ENCODE data around the gene KLRB1. TPM values are rescaled to one million over a fixed set of nuclear protein-coding genes. Genes with fewer than 3 reads are reported as not detected.
"Not testable (repeated sequence)": the region's sequence is repeated elsewhere in the genome, so short reads cannot be mapped to it uniquely, and the experiment has no call there.

The KLRB1 gene
- total and polyA plus RNA-seq, 5 donors: 0.18 to 0.46 (median 0.38) TPM; not detected in 1

DNA sequence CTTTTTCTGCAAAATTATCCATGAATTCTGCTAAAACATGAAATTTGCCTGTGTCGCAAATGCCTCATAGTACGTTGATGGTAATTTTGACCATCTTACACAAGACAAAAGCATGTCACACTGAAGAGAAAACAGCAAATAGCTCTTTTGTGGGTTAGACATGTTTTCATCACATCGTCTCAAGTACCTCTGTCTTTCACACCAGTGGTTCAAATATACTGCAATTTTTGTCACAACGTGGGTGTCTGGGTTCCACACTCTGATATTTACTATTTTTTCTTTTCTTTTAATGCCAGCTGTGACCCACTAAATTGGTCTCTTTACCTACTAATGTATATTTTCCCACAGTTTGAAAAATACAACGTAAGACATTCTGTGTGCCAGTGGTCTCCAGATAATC is 10.4 kb downstream of the KLRB1 start:
- DNase-seq: no peak
- intact Hi-C loops (cut with DNase I): no loop called here
- WGBS: 88% methylated on average over 5 of the region's 5 CpGs
- no peak overlapping the region for H3K27ac ChIP-seq (ENCODE audit: low read length)
- H3K4me3 ChIP-seq (ENCODE audit: low read length): no peak overlapping the region
- no peaks in the 10 kb centered on the region for H3K9me3 ChIP-seq (ENCODE audit: control insufficient read depth, low read length)
- ATAC-seq: no peak
- no peaks in the 10 kb centered on the region for H3K4me1 ChIP-seq (ENCODE audit: control insufficient read depth, insufficient read depth, low read length)
- H3K27me3 ChIP-seq (ENCODE audit: control insufficient read depth, insufficient read depth): no peaks in the 10 kb centered on the region

GRCh38 chr12:9590441-9590840 is 17.3 kb downstream of the KLRB1 start:
- no peak for DNase-seq
- Histone ChIP-seq H3K4me3 (ENCODE audit: low read length) (no peak overlapping the region), H3K27ac (ENCODE audit: low read length) (no peak overlapping the region), H3K27me3 (ENCODE audit: control insufficient read depth, insufficient read depth) (no peaks in the 10 kb centered on the region), H3K4me1 (ENCODE audit: control insufficient read depth, insufficient read depth, low read length) (no peaks in the 10 kb centered on the region), H3K9me3 (ENCODE audit: control insufficient read depth, low read length) (no peaks in the 10 kb centered on the region)
- 93% methylated on average over 2 of the region's 2 CpGs for WGBS
- no peak for ATAC-seq
- intact Hi-C loops (cut with DNase I): no loop called here

GRCh38 chr12:9588749-9589148 is 19.0 kb downstream of the KLRB1 start:
- Histone ChIP-seq H3K9me3 (ENCODE audit: control insufficient read depth, low read length) (no peaks in the 10 kb centered on the region), H3K27ac (ENCODE audit: low read length) (no peak overlapping the region), H3K4me1 (ENCODE audit: control insufficient read depth, insufficient read depth, low read length) (no peaks in the 10 kb centered on the region), H3K4me3 (ENCODE audit: low read length) (no peak overlapping the region), H3K27me3 (ENCODE audit: control insufficient read depth, insufficient read depth) (no peaks in the 10 kb centered on the region)
- 78% methylated on average over 2 of the region's 2 CpGs for WGBS
- no peak for DNase-seq
- ATAC-seq: no peak
- intact Hi-C loops (cut with DNase I): no loop called here

GRCh38 chr12:9587987-9588600 is 19.6 kb downstream of the KLRB1 start:
- Histone ChIP-seq H3K27ac (ENCODE audit: low read length) (no peak overlapping the region), H3K9me3 (ENCODE audit: control insufficient read depth, low read length) (no peaks in the 10 kb centered on the region), H3K4me1 (ENCODE audit: control insufficient read depth, insufficient read depth, low read length) (no peaks in the 10 kb centered on the region), H3K27me3 (ENCODE audit: control insufficient read depth, insufficient read depth) (no peaks in the 10 kb centered on the region), H3K4me3 (ENCODE audit: low read length) (no peak overlapping the region)
- DNase-seq (no peak), ATAC-seq (no peak)
- WGBS: 90% methylated on average over 4 of the region's 4 CpGs
- intact Hi-C loops (cut with DNase I): no loop called here

GRCh38 chr12:9577729-9578128 is 30.0 kb downstream of the KLRB1 start:
- WGBS: 95% methylated on average over 2 of the region's 5 CpGs
- ATAC-seq; H3K4me1 ChIP-seq (ENCODE audit: control insufficient read depth, insufficient read depth, low read length); intact Hi-C loops (cut with DNase I); H3K27ac ChIP-seq (ENCODE audit: low read length); H3K4me3 ChIP-seq (ENCODE audit: low read length); H3K9me3 ChIP-seq (ENCODE audit: control insufficient read depth, low read length); H3K27me3 ChIP-seq (ENCODE audit: control insufficient read depth, insufficient read depth); DNase-seq: not testable (repeated sequence)

GRCh38 chr12:9567151-9567550 is 40.6 kb downstream of the KLRB1 start:
- DNase-seq; intact Hi-C loops (cut with DNase I); ATAC-seq; H3K27ac ChIP-seq (ENCODE audit: low read length); H3K4me1 ChIP-seq (ENCODE audit: control insufficient read depth, insufficient read depth, low read length); H3K27me3 ChIP-seq (ENCODE audit: control insufficient read depth, insufficient read depth); H3K9me3 ChIP-seq (ENCODE audit: control insufficient read depth, low read length); H3K4me3 ChIP-seq (ENCODE audit: low read length): not testable (repeated sequence)
- WGBS: 93% methylated on average over 9 of the region's 9 CpGs

DNA sequence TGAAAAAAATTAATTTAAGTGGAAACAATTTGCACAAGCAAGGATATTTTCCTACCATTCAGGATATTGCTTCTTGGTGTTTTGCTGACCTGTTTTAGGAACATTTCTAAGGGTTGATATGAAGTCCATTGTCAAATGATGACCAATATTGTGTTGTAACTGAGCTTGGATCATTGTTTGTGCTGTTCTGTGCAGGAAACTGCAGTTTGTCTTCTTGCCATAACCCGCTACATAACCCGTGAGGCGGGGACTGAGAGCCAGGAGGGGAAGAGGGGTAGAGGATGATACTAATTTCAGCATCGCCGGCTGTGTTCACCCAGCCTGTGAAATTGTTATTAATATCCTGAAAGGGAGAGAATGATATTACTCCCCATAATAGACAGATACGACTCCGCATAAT is 41.6 kb downstream of the KLRB1 start:
- H3K4me1 ChIP-seq (ENCODE audit: control insufficient read depth, insufficient read depth, low read length); H3K27me3 ChIP-seq (ENCODE audit: control insufficient read depth, insufficient read depth); H3K9me3 ChIP-seq (ENCODE audit: control insufficient read depth, low read length); ATAC-seq; intact Hi-C loops (cut with DNase I); H3K4me3 ChIP-seq (ENCODE audit: low read length); H3K27ac ChIP-seq (ENCODE audit: low read length); DNase-seq: not testable (repeated sequence)
- WGBS: 88% methylated on average over 7 of the region's 7 CpGs

DNA sequence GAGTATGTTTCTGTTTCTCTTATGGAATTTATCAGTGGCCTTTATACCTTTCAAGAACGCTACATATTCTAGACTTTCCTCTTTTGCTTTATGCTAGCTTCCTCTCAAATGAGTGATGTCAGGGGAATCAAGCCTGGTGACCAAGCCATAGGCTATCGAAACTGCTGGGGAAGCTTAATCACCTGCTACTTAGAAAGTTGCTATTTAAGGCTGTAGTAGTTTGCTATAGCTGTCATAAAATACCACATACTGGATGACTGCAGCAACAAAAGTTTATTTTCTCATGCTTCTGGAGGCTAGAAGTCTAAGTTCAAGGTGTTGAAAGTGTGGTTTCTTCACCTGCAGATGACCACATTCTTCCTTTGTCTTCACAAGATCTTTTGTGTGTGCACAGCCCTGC is 43.3 kb downstream of the KLRB1 start:
- ATAC-seq; intact Hi-C loops (cut with DNase I); H3K4me1 ChIP-seq (ENCODE audit: control insufficient read depth, insufficient read depth, low read length); H3K9me3 ChIP-seq (ENCODE audit: control insufficient read depth, low read length); H3K27me3 ChIP-seq (ENCODE audit: control insufficient read depth, insufficient read depth); DNase-seq; H3K4me3 ChIP-seq (ENCODE audit: low read length); H3K27ac ChIP-seq (ENCODE audit: low read length): not testable (repeated sequence)
- 93% methylated on average over 2 of the region's 2 CpGs for WGBS

- H3K27ac ChIP-seq (ENCODE audit: low read length); H3K27me3 ChIP-seq (ENCODE audit: control insufficient read depth, insufficient read depth); H3K9me3 ChIP-seq (ENCODE audit: control insufficient read depth, low read length); intact Hi-C loops (cut with DNase I); H3K4me3 ChIP-seq (ENCODE audit: low read length); ATAC-seq; H3K4me1 ChIP-seq (ENCODE audit: control insufficient read depth, insufficient read depth, low read length); DNase-seq: not testable (repeated sequence)
- 86% methylated on average over 3 of the region's 5 CpGs for WGBS
These were observed 44.8 kb downstream of the KLRB1 start for GRCh38 chr12:9562841-9563453.

DNA sequence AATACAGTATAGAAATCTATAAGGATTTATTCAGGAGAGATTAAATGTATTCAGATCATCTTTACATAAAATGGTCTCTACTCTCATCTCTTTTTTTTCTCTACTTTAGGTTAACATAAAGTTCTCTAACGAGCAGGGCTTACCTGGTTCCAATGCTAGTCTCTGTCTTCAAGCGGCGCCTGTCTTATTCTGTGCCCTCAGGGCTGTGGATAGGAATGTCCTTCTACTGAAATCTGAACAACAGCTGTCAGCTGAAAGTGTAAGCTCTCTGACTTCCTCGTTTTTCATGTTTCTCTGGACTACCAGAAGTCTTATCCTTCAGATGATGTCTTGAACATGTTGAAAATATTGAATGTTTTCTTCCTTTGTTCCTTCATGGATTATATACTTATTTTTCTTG is 62.2 kb downstream of the KLRB1 start:
- DNase-seq; intact Hi-C loops (cut with DNase I); H3K9me3 ChIP-seq (ENCODE audit: control insufficient read depth, low read length); H3K4me3 ChIP-seq (ENCODE audit: low read length); ATAC-seq; H3K27me3 ChIP-seq (ENCODE audit: control insufficient read depth, insufficient read depth); H3K4me1 ChIP-seq (ENCODE audit: control insufficient read depth, insufficient read depth, low read length); H3K27ac ChIP-seq (ENCODE audit: low read length): not testable (repeated sequence)
- 36% methylated on average over 4 of the region's 4 CpGs for WGBS

All from right cardiac atrium (tissue), 5 donors.